Activated CD8-positive, alpha-beta T cell treated with anti-CD3 and anti-CD28 coated beads for 36 hours (primary cell): Measurements from ENCODE around the gene CSNK1A1L. TPM values are rescaled to one million over a fixed set of nuclear protein-coding genes. Genes with fewer than 3 reads are reported as not detected.

Experiments
- ATAC-seq: fragments of 200-7000 bp; cut with Tn5 transposase; one replicate; pipeline ENCODE4 v1.10.0; 2021; ENCODE audit warnings: mild to moderate bottlenecking, moderate library complexity
- CTCF ChIA-PET: fragments of 350-600 bp; sonication (Branson Sonifier 250); formaldehyde crosslinking; loops from one replicate; lab custom pipeline; 2021; ENCODE audit warnings: antibody characterized with exemption; lab: Charles Lee
- POLR2A ChIA-PET: fragments of 350-600 bp; sonication (Branson Sonifier 250); formaldehyde crosslinking; loops from one replicate; lab custom pipeline; 2021; ENCODE audit warnings: antibody characterized with exemption; lab: Charles Lee
- DNase-seq: peaks from one replicate; pipeline ENCODE4 v3.0.0-alpha.2; 2020
- H3K27ac Mint-ChIP-seq: one replicate; pipeline ENCODE4 v1.8.0; 2021; ENCODE audit warnings: mild to moderate bottlenecking, mixed read lengths
- H3K27me3 Mint-ChIP-seq: one replicate; pipeline ENCODE4 v1.8.0; 2021; ENCODE audit warnings: mixed read lengths
- H3K36me3 Mint-ChIP-seq: one replicate; pipeline ENCODE4 v1.8.0; 2021; ENCODE audit warnings: low read depth, mixed read lengths
- H3K4me1 Mint-ChIP-seq: one replicate; pipeline ENCODE4 v1.8.0; 2021; ENCODE audit warnings: low read depth, mixed read lengths
- H3K4me3 Mint-ChIP-seq: one replicate; pipeline ENCODE4 v1.8.0; 2021; ENCODE audit warnings: mild to moderate bottlenecking, moderate library complexity, mixed read lengths
- H3K9me3 Mint-ChIP-seq: one replicate; pipeline ENCODE4 v1.8.0; 2021; ENCODE audit warnings: mixed read lengths
- CTCF ChIP-seq: fragments of 200-600 bp; IDR thresholded peaks from one replicate; pipeline ENCODE4 v1.8.0; 2022; ENCODE audit warnings: antibody characterized with exemption, mild to moderate bottlenecking
- intact Hi-C: fragments of 100-400 bp; cut with micrococcal nuclease; formaldehyde crosslinking; loops from one replicate; pipeline ENCODE4 v1.10.0; 2022
- total RNA-seq, 2 experiments: library from RNA; stranded (reverse); gene quantifications; one replicate each; pipeline ENCODE4 v1.2.3, GENCODE V29; 2021

CSNK1A1L gene
- total RNA-seq, 2 experiments from 2014 or later = not detected

GRCh38 chr13:37136633-37137032 is 31.2 kb upstream of the CSNK1A1L start:
- POLR2A ChIA-PET = no interaction called here

DNA sequence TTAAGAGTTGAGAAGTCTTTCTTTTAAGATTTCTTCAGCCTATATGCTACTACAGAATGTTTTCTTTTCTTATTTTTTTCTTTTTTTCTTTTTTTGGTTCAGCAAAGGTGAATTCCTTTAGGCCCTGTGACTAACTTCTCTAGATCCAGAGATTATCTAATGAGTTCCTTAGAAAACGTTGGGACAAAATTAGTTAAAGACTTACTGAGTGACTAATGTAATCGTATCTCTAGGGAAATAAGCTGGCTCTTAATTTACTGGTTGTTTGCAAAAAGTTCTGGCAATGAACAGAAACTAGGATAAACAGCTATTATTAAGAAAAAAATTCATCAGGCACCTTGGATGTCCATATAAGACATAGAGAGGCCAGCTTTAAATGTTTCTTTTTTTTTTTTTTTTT is 30.7 kb upstream of the CSNK1A1L start:
- intact Hi-C loops = no loop called here
- no peaks in the 10 kb centered on the region for H3K36me3 Mint-ChIP-seq

More at GRCh38 chr13:37136633-37137032, 31.2 kb upstream of the CSNK1A1L start:
- no peaks in the 10 kb centered on the region for H3K9me3 Mint-ChIP-seq
- no peaks in the 10 kb centered on the region for H3K36me3 Mint-ChIP-seq
- no peak overlapping the region for H3K27ac Mint-ChIP-seq
- no peaks in the 10 kb centered on the region for H3K27me3 Mint-ChIP-seq
- TF ChIP-seq CTCF = no peak
- intact Hi-C loops = no loop called here
- H3K4me1 Mint-ChIP-seq = no peaks in the 10 kb centered on the region
- H3K4me3 Mint-ChIP-seq = no peak overlapping the region
- ATAC-seq (no peak), DNase-seq (no peak)
- CTCF ChIA-PET = no interaction called here

DNA sequence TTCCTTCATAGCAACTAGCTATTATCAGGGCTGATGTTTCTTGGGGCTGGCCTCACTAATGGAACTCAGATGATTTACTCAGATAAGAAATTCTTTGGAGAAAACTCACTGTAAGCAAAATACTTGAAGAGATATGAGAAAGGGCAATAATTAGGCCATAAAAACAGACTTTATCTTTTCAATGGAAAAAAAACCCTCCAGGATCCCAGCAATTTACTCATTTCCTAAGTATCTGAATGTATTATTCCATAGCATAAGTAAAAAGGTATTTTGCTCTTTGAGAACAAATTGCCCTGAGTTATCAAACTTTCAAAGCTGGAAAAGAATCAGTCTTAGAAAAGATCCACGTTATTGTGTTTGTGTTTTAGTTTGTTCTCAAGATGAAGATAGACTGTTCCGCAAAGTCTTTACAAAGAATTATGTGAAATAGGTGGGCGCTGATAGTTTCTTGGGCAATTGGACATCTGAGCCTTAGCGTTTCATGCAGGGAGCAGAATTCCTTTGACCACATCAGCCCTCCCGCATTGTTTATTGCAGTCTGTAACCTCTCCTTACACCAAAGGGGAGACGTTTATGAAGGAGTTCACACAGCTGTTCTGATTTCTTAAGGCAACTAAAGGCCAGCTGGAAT is 29.1 kb upstream of the CSNK1A1L start:
- Mint-ChIP-seq H3K4me1 (no peaks in the 10 kb centered on the region), H3K36me3 (no peaks in the 10 kb centered on the region), H3K9me3 (no peaks in the 10 kb centered on the region), H3K4me3 (no peak overlapping the region), H3K27ac (no peak overlapping the region), H3K27me3 (no peaks in the 10 kb centered on the region)
- ChIA-PET POLR2A (no interaction called here), CTCF (no interaction called here)
- no peak for DNase-seq
- intact Hi-C loops = no loop called here
- TF ChIP-seq CTCF = no peak
- no peak for ATAC-seq

More for the DNA sequence above, 30.7 kb upstream of the CSNK1A1L start:
- H3K4me3 Mint-ChIP-seq = no peak overlapping the region
- H3K27me3 Mint-ChIP-seq = no peaks in the 10 kb centered on the region
- no peaks in the 10 kb centered on the region for H3K9me3 Mint-ChIP-seq
- no peak for ATAC-seq
- TF ChIP-seq CTCF = no peak
- CTCF ChIA-PET = no interaction called here
- DNase-seq = no peak
- POLR2A ChIA-PET = no interaction called here
- H3K4me1 Mint-ChIP-seq = no peaks in the 10 kb centered on the region
- no peak overlapping the region for H3K27ac Mint-ChIP-seq

- no peaks in the 10 kb centered on the region for H3K36me3 Mint-ChIP-seq
- ChIA-PET POLR2A (no interaction called here), CTCF (no interaction called here)
- ATAC-seq (no peak), DNase-seq (no peak)
- intact Hi-C loops = no loop called here
- no peaks in the 10 kb centered on the region for H3K9me3 Mint-ChIP-seq
- no peak overlapping the region for H3K27ac Mint-ChIP-seq
- no peaks in the 10 kb centered on the region for H3K4me1 Mint-ChIP-seq
- H3K27me3 Mint-ChIP-seq = no peaks in the 10 kb centered on the region
- TF ChIP-seq CTCF = no peak
- H3K4me3 Mint-ChIP-seq = no peak overlapping the region
Observed at GRCh38 chr13:37132211-37132610, 26.7 kb upstream of the CSNK1A1L start.

- Mint-ChIP-seq H3K4me1 (no peaks in the 10 kb centered on the region), H3K36me3 (no peaks in the 10 kb centered on the region), H3K27ac (no peak overlapping the region), H3K4me3 (no peak overlapping the region), H3K9me3 (no peaks in the 10 kb centered on the region), H3K27me3 (no peaks in the 10 kb centered on the region)
- TF ChIP-seq CTCF = no peak
- ChIA-PET POLR2A (no interaction called here), CTCF (no interaction called here)
- ATAC-seq (no peak), DNase-seq (no peak)
- intact Hi-C loops = no loop called here
Observed at GRCh38 chr13:37131092-37131491, 25.6 kb upstream of the CSNK1A1L start.
